NCI-H524 (cell line): Measurements from ENCODE around the gene PKNOX2.

Source experiments
- DNase-seq, 2 experiments: peaks; one replicate each; lab custom pipeline; 2025; lab: John Stamatoyannopoulos, UW

Gene PKNOX2

DNA sequence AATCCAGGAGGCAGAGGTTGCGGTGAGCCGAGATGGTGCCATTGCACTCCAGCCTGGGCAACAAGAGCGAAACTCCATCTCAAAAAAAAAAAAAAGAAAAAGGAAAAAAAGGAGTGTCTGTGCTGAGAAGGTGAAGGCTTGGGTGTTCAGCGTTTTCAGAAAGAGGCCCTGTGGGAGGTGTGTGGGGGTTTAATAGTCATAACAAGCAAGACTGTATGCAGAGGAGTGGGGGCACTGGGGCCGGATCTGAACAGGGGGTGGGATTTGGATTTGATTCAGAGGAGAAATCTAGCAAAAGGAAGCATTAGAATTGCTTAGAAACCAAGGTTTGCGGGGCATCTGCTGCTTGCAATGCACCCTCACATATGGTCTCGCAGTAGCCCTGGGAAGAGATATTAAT lies 195.5 kb downstream of the PKNOX2 start:
- DNase-seq, result no peak

DNA sequence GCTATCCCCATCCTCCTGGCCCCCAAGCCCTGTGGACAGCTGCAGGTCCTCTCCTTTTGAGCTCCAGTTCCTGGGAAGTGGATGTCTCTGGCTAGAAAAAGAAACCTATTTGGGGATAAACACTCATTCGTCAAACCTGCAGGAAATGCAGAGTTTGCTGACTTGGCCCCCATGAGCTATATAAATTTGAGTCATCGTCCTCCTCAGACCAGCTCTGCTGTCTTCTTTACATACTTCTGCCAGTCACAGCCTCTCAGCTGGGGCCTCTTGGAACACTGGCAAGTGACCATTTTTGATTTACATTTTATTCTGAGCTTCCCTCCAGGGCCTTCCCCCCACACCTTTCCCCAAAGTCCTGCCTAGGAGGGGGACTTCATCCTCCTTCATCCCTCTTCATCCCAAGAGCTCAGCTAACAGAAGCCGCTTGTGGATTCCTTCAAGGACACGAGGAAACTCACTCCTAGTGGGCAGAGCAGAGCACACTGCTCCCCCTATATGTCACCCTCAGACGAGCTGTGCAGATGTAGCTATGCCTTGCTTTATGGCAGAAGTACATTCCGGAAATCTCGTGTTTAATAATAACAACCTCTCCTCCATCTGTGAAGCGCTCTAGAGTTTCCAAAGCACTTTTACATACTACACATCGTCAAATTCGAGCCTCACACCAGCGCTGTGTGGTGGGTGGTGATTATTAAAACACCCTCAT lies 199.7 kb downstream of the PKNOX2 start:
- DNase-seq, result peak; percentile 62 to 85

DNA sequence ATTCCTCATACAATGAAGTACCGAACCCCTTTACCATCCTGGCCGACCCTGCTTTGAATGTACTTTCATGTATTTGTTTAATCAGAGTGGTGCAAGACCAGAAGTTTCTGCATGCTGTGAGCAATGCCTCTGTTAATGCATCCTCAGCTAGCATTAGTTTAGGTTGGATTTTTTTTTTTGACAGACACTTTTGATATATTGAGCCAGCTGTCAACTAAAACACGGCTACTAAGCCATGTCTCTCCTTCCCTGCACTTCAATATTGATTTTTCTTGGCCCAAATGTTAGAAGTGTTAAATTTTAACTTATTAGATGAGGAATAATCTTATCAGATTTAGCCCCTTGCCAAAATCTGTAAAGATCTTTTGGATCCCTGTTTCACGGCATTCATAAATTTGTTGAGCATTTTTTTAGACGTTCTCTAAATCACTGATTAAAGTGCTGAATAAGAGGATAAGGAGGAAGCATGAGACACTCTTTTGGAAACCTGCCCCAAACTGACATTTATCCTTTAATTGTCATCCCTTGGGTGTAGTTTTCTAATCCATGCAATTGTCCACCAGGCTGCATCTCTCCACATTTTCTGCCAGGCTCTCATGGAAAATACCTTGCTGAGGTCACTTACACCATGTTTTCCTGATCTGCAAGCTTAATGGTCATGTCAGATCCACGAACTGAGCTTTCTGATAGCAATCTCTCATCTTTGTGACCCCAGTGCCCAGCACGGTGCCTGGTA lies 200.8 kb downstream of the PKNOX2 start:
- DNase-seq, result peak; percentile 71 to 76

DNA sequence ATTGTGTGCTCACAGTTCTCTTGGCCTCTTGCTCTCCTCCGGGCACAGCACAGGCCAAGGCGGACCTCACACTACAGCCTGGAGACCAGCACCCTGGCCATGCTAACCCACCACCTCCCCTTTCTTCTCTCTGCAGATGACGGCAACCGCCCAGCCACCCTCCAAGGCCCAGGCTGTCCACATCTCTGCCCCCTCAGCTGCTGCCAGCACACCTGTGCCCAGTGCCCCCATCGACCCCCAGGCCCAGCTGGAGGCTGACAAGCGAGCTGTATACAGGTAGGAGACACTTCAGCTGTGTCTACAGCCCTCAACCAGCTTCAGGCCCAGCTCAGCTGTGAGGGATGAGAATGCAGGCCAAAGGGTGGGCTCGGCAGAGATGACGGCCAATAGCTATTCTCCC lies 203.2 kb downstream of the PKNOX2 start:
- DNase-seq, result no peak

DNA sequence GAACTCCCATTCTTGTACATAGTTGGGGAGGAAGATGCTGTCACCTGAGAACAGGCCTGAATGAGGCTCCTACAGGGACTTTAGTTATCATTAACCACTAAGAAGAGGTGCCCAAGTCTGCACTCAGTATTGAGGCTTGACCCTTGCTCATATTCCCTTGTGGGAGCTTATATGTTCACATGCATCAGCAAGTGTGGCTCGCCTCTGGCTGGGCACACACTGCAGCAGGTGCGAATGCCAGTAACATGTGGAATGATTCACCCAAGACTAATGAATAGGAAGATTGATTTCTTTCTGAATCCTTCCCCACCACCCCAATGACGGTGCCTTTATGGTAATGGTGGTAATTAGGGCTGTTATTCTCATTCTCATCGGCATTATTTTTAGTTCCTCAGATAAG lies 204.2 kb downstream of the PKNOX2 start:
- no peak for DNase-seq

DNA sequence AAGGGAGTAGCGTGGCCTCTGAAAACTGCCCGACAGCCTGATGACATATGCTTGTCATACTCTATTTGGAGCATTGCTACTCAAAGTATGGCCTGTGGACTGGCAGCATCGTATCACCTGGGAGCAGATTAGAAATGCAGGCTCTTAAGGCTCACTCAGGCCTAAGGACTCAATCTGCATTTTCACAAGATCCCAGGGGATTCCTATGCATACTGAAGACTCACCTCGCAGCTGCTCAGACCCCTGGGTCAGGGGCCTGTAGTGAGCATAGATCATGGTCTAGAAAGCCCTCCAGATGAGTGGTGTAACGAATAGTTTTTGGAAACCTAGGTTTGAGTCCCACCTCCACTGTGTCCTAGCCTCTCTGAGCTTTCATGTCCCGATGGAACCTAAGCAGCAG lies 205.3 kb downstream of the PKNOX2 start:
- DNase-seq, result peak; percentile 18 to 67

DNA sequence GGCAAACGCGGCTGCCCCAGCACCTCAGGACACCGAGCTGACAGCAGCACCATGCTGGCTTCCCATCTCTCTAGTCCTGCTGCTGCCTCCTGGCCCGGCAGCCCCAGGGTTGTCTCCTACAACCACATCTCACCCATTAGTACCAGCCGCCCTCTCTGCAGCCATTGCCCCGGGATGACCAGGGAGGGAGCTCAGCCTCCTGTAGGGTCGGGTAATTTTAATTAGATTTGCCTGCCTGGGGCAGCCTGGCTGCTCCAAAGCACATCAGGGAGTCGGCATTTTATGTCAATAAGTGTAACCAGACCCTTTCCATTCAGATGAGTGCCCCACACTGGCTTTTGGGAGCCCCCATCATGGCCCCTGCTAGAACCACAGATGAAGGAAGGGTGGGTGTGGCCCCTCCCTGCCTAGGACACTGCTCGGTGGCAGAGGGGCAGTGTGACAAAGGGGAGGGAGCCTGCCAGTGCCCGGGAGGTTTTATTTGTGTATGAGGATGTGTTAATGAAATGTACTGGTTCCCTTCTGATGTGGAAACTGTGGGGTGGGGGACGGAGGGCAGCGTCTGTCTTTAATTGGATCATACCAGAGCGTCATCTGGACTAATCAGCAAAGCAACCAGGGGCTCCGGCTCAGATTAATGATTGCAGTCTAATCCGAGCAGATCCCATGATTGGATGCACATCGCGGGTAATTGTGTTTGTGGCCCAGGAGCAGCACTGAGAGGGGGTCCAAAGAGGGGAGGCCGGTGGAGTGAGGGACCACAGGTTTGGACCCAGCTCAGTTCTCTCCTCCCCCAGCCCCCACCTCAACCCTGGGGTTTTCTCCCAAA lies 206.2 kb downstream of the PKNOX2 start:
- DNase-seq, result peak; percentile 87 to 91

DNA sequence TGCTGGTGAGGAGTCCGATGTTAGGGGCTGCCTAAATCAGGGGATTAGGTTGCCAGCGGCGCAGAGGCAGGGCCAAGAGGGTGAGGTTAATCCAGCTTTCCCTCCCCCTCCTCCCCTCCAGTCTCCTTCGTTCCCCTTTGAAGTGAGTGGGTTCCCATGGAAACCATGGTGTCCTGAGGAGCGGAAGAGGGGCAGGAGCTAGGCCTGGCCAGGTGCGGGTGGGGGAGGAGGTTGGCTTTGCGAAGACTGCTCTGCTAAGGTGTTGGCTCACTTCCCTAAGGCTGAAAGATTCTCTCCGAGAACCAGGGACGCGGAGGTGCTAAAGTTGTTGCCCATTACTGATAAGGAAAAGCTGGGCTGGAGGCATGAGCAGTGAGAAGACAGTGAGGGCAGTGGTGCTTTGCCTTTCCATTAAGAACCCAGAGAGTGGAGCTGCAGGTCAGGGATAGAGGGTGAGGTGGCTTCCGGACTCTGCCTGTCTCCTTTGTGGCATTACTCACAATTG lies 206.9 kb downstream of the PKNOX2 start:
- DNase-seq, result peak; percentile 93 to 95

DNA sequence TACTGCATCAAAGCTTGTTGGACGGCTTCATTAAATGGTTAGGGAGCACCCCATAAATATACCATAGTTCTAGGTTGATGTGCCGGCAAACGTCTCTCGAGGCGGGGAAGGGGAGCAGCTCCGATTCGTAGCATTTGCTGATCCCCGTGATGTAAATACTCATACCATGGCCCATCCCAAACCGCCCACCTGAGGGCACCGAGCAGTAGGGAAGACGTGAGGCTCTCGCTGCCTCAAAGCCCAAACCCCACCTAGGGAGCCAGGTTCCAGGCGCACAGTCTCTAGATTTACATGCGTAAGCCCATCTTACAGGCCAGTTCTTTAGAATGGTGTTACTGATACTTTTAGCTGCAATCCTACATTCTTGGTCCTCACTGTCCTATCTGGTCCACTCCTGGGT lies 207.5 kb downstream of the PKNOX2 start:
- DNase-seq, result no peak

DNA sequence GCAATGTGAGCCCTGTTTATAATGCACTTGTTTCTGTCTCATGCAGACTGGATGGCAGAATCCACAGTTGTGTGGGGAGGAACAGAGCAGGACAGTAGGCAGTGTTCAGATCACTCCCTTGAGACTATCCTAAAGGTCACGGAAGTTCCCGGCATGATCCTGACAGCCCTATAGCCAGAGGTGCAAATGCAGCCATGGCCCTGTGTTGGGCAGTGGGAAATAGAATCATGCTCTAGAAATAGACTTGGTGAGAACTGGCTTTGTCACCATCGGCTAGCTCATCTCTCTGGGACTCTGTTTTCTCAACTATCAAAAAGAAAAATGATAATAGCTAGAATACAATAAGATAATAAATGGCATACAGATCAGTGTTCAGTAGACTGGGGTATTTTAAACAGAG lies 208.4 kb downstream of the PKNOX2 start:
- DNase-seq, result no peak

DNA sequence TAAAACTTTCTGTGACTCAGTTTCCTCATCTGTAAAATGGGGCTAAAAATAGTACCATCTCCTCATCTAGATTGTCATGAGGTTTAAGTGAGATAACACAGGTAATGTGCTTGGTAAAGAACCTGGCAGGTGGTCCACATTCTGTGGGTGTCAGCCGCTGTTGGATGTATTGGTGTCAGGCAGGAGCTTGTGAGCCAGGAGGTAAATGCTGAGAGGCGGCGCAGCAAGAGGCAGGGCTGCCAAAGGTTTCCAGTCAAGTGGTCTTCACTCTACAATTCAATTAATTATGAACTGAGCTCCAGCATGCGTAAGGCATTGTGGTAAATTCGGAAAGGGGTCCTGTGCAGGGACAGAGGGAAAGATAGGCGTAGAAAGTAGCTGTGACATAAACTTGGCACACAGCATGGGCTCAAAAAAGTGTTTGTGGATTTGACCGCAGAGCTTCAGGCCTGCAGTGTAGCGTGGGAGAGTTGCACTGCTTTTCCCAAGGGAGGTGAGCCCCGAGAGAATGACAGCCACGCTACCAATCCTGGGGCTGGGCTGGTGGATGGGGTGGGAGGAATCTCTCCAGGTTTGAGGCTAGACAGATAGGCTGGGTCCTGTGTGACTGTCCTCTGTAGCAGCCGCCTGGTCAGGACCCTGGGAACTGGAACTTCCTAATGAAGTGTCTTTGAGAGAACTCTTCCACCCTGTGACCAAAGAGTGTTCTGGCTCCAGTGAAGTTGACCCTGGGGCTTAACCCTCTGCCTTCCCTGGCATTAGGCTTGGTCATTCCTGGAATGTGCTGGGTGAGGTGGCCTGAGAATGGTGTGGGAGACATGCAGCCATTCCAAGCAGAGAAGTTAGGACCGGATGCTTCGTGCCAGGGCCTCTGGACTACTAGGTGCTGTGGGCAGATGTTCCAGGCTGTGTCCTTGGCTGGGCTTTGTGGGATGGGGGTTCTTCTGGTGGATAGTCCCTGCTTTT lies 209.2 kb downstream of the PKNOX2 start:
- no peak for DNase-seq

DNA sequence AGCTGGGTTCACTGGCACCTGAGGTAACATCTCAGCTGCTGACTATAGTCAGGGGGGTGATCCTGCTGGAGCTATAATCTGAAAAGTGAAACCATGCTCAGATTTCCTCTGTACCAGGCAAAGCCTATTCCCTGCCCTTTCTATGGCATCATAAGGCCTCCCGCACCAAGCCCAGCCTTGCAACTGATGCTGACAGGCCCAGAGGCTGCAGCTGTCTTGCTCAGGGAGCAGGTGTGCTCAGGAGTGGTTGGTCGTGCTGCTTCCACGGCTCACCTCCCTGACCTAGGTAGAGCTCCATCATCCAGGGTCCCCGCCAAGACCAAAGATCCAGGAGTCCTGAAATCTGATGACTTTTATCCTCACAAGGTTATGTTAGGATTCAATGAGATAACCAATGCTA lies 209.8 kb downstream of the PKNOX2 start:
- peak; percentile 7 to 16 for DNase-seq

DNA sequence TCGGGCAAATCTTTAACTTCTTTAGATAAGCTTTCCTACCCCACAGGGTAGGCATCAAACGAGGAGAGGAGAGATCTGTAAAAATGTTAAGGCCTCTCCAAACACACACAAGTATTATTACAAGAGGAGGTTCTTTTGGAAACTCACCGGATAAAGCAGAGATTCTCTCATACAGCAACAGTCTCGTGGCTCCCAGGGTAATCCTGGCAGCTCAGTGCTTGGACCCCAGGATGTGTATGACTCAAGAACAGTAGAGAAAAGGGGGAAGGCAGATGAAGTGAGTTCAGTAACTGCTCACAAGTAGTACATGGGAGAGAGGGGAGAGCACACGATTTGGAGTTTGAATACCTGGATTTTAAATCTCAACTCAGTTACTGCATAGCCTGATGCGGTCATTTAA lies 210.6 kb downstream of the PKNOX2 start:
- no peak for DNase-seq

DNA sequence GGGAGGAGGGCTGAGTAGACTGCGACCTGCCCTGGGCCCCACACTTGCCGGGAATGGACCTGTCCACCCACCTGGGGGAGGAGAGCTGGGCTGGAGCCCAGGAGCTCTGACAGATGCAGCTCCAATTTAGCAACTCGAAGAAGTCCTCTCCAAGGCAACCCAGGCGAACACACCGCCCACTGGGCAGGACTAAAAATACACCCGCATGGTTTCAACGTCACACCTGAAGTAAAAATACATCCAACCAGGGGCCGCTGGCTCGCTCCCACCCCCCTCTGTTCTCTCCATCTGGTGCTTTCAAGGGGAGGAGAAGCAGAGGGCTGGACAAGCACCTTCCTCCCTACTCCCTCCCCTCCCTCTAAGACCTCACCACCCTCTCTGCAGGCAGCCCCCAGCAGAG lies 211.6 kb downstream of the PKNOX2 start:
- DNase-seq, result peak; percentile 96

DNA sequence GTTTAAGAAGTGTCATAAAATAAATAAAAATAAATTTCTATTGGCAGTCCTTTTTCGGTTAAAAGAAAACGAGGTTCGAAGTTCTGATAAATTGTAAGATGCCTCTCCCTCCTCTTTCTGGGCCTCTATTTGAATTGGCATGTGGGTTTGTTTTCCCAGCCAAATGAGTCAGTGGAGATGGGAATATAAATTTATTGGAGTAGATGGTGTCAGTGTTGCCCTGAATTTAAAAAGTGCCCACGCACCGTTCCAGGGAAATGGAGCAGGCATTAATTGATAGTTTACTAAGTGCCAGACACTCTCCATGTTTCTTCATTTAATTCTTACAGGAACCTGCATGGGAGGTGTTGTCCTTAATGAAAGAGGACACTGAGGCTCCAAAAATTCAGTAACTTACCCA lies 212.3 kb downstream of the PKNOX2 start:
- DNase-seq, result no peak

DNA sequence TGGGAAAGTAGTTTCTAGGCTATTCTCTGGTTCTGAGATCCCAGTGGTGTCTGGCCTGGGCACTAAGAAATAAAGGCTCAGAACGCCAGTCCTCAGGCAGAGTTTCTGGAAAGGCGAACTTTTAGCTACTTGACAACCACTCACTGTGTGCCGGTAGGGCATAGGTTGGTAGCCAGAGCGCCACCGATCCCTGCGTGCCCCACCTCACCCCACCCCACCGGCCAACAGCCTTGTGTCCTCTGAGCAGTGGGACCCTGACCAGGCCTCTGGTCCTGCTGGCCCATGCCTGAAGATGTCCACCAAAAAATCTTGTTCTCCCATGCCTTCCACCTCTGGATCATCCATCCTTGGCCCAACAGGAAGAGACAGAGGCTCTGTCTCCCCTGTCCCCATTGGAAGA lies 213.5 kb downstream of the PKNOX2 start:
- DNase-seq, result no peak

DNA sequence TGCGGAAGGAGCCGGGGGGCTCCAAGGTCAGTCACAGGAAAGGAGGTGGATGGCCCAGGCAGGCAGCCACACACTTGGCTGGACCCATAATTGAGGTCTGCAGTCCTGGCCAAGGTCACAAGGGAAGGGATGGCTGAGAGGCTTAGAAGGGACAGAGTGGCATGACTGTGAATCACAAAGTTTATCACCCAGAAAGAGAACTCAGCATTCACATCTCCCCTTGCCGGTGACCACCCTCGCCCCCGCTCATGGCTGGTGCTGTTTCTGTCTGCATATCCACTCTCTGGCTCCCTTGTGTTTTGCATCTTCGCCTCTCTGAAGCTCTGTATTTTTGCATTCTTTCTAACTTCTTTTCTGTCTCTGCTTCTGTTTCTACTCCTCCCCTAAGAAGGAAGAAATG lies 214.0 kb downstream of the PKNOX2 start:
- no peak for DNase-seq

DNA sequence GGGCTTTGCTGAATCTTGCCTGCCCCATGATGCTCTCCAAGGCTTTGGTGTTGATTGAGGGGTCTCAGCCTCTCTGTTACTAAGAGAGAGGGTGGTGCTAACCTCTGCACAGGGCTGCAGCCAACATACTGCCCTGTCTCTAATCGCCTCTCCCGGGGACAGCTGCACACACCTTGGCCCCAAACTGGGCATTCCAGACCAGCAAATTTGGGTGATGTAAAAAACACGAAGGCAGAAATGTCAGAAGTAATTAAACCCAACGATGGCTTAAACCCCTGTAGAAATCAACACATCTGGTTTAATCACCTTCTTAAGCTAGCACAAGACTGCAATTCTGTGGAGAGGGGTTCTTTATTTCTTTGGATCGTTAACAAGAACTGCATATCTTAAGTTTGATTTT lies 215.0 kb downstream of the PKNOX2 start:
- no peak for DNase-seq

DNA sequence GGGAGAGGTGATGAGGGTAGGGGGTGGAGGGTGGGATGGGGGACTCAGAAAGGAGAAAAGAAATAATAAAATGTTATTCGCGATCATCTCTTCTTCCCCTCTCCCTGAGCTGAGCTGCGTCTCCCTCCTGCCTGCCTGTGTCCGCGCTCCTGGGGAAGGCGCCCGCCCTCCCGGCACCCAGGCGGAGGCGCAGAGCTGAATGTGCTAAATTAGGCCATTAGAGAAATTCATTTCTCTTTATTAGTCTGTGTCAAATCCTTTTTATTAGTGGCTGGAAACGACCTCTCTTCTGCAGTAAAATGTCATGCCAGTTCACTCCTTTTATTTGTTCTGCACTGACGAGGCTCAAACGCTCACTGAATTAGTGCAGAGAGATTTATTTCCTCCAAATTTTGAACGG lies 215.4 kb downstream of the PKNOX2 start:
- DNase-seq, result no peak

DNA sequence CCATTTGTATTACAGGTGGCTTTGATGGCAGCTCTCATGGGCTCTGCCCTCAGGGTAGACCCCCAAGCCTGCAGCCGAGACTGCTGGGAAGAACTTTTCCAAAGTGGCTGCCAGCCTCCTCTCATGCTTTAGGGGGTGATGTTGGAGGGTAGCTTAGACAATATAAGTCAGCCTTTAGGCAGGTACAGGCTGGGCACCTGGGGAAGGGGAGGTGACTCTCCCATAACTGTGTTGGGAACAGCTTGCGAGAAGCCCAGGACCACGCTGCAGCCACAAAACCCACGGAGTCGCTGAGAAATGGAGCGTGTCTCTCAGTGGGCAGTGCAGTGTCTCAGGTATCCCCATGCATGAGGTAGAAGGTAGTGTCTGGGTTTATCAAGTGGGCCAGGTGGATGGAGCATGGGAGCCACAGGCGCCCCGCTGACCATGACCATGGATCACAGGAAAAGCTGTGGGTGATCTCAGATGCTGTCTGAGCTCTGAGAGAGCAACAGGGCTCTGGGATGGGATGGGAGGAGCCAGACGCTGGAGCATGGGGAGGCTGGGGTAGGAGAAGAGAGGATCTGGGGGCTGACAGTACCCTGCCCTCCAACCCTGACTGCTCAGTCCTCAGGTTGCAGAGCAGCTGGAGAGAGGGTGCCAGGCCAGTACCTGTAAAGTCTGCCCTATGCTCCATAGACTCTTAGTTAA lies 216.3 kb downstream of the PKNOX2 start:
- no peak for DNase-seq

DNA sequence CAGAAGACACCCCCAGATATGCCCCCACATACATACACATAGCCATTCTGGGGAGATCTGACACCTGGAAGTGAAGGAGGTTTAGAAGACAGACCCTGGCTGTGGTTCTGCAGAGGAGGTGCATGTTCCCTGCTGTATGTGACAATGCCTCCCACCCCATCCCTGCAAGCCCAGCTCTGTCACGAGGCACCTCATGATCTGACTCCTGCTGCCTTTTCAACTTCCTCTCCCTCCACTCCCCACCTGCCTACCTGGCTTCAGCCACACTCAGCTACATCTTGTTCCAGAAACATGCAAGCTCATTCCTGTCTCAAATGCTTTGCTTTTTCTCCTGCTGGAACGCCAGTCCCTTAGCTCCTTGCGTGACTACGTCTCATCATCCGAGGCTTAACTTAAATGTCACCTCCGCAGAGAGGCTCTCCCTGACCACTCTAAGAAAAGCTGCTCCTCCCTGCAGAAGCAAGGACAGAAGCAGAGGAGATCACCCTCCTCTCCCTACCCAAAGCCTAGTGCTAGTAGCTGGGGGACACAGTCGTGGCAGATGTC lies 217.0 kb downstream of the PKNOX2 start:
- peak; percentile 52 to 60 for DNase-seq
